Peyer's patch (tissue), 4 donors: Measurements from ENCODE around the gene CREB1.

Experiments used
- CTCF ChIP-seq, 6 experiments: fragments of 450-650 bp in 4 of 6; fragments of 200-600 bp in 2 of 6; sonication (generic) in 1 of 6; IDR thresholded peaks; one replicate each; pipeline ENCODE4 v1.5.1; 2017 to 2019; ENCODE audit warnings: antibody characterized with exemption in 6 of 6, mild to moderate bottlenecking in 3 of 6, moderate library complexity in 1 of 6
- POLR2A ChIP-seq, 2 donors: fragments of 450-650 bp; IDR thresholded peaks; one replicate each; pipeline ENCODE4 v1.5.1; 2017; ENCODE audit warnings: antibody characterized with exemption in 2 of 2, mild to moderate bottlenecking in 2 of 2, moderate library complexity in 2 of 2

- TF ChIP-seq CTCF (IDR thresholded peaks at IDR 0.05) (no peak), POLR2A (IDR thresholded peaks at IDR 0.05) (no peak)
These were observed 17.1 kb downstream of the CREB1 start for GRCh38 chr2:207546822-207547221.
